Measurements from ENCODE around the gene TRIM33. TPM values are rescaled to one million over a fixed set of nuclear protein-coding genes. Genes with fewer than 3 reads are reported as not detected.
"Not testable (repeated sequence)": the region's sequence is repeated elsewhere in the genome, so short reads cannot be mapped to it uniquely, and the experiment has no call there.

Gene TRIM33
- total RNA-seq, 1 donor from 2014 or later: 39.0 TPM

DNA sequence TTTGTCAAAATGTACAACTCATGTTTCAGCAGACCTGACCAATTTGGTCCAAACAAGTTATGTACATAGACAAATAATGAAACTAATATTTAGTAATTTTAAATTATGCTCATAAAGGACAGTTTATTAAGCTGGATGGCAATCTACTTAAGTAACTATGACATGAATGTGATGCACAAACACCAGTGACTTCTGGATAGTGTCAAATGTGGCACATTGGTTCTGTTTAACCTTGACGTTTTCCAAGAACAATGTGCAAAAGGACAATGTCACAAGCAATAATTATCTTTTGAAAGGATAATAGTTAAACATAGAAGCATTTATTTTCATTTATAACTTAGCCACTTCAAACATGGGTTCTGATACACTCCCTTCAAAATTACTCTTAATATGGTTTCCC is 80.0 kb downstream of the TRIM33 start:
- intact Hi-C loops (cut with micrococcal nuclease): no loop called here

DNA sequence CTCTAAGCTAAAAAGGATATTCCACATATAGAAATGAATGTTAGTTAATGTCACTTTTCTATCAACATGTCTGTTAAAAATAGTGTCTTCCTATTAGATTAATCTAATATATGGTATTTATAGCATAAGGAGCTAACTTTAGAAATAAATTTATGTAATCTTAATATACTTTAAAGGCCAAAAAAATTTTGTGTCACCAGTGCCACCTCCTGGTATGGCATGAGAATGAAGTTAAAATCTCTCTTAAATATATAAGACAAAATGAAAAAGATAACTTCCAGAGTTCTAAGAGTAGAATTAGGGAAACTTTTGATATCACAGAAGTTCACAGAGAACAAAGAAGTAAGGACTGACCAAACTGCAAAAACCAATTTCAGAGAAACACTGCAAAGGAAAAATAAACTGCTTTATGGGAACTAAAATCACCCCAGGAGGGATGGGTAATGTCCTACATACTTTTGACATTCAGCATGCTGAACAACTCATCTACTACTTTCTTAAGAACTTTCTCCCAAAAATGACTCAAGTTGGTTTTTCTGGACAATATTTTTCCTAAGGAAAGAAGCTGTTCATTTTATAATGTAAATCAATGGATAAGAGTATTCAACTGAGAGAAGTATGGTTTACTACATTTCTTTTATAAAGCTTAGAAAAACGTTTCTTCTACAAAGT is 82.8 kb downstream of the TRIM33 start:
- intact Hi-C loops (cut with micrococcal nuclease): loop anchor here (1.0 kb wide), 1 partner anchor 82 kb away; no protein-coding TSS in a partner anchor

DNA sequence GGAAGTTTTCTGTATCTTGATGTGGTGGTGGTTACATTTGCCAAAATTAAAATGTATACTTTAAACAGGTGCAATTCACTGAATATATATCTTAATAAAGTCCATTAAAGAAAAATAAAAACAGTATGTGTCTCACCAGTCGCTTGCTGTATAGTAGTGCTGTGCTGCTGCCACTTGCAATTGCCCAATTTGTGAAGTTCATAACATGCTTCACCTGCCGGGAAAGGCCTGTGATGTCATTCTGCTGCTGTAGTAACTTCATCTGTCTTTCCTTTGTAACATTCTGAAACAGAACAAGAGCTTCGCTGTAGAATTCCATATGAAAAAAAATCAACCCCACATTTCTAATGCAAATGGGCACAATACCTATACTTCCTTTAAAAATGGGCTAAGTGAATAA is 83.4 kb downstream of the TRIM33 start:
- intact Hi-C loops (cut with micrococcal nuclease): loop anchor here (1.0 kb wide), 1 partner anchor 81 kb away; no protein-coding TSS in a partner anchor

DNA sequence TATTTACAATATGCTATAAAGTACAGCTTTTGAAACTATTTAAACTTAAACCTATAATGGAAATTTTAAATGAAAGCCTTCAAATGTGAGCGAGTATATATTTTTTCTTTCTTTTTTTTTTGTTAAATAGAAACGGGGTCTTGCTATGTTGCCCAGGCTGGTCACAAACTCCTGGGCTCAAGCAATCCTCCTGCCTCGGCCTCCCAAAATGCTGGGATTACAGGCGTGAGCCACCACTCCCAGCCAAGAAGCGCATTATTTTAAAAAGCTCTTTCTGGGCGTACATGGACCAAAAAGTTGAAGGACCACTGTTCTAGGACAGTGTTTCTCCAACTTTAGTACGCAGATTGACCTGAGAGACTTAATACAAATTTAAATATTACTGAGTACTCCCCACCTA is 87.5 kb downstream of the TRIM33 start:
- intact Hi-C loops (cut with micrococcal nuclease): no loop called here

DNA sequence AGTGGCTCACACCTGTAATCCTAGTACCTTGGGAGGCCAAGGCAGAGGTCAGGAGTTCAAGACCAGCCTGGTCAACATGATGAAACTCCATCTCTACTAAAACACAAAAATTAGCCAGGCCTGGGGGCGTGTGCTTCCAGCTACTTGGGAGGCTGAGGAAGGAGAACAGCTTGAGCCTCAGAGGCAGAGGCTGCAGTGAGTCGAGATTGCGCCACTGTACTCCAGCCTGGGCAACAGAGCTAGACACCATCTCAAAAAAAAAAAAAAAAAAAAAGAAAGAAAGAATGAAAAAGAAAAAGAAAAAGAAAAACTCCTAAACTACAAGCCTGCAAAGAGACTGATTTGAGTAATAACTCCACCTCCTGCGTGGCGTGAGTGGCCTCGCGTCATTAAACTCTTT is 92.1 kb downstream of the TRIM33 start:
- intact Hi-C loops (cut with micrococcal nuclease): not testable (repeated sequence)

DNA sequence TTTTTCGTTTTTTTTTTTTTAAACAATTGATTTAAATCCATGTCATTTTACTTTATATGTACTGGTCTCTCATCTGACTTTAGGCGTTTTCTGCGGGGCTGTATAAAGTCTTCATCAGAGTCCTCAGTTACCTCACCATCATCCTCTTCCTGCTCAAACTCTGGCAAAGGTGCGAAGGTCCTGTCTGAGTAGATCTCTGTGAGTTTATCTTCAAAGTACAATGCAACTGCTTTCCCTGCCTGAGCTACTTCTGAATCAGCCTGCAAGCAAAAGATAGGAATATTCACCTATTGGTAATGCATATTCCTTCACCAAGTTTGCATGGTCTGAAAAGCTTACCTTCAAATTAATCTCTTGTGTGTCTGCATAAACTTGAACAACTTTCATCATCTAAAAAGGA is 113.4 kb downstream of the TRIM33 start:
- intact Hi-C loops (cut with micrococcal nuclease): no loop called here

DNA sequence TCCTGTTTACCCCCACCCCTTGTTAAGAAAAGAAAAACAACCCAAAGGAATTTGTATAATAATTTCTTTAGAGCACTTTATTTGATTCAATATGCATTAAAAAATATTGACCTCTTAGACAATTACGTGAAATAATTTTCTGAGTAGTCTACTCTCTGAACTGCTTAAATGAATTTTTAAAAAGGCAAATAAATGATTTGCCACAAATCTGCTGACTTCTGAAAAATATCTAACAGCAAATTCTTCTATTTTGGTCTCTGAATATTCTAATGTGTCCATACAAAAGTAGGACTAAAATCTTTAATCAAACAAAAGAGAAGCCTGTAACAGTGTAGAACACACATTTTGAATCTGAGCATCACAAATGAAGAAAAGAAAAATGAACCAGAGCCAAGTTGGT is 115.1 kb downstream of the TRIM33 start:
- intact Hi-C loops (cut with micrococcal nuclease): no loop called here

DNA sequence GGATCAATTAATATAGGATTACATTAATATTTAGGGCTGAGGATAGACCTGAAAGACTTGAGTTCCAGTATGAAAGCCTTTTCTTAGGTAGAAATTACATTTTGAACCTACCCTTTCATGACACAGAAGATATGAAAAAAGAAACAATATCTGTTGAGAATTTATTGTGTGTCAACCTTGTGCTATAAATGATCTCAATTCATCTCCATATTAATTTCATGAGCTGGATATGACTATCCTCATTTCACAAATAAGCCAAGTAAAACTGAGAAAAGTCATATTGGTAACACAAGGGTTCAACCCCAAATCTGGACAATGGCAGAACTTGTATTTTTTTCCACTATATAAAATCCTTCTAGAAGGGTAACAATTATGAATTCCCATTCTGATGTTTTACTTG is 120.0 kb downstream of the TRIM33 start:
- intact Hi-C loops (cut with micrococcal nuclease): no loop called here

DNA sequence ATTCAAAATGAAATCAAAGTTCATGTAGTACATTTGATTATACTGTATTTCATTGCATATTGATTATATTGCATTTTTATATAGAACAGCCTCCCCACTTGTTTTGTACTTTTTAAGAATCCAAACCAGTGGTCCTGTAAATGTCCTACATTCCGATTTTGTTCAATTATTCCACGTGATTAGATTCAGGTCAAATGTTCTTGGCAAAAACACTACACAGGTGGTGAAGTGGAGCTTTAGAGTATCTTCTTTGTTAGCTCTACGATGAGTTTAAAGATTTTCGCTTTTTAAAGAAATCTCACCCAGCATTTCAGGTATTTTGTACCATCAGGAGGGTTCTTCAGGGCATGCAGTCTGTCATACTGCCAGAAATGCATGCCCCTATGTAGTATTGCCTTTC is 120.6 kb downstream of the TRIM33 start:
- intact Hi-C loops (cut with micrococcal nuclease): no loop called here

DNA sequence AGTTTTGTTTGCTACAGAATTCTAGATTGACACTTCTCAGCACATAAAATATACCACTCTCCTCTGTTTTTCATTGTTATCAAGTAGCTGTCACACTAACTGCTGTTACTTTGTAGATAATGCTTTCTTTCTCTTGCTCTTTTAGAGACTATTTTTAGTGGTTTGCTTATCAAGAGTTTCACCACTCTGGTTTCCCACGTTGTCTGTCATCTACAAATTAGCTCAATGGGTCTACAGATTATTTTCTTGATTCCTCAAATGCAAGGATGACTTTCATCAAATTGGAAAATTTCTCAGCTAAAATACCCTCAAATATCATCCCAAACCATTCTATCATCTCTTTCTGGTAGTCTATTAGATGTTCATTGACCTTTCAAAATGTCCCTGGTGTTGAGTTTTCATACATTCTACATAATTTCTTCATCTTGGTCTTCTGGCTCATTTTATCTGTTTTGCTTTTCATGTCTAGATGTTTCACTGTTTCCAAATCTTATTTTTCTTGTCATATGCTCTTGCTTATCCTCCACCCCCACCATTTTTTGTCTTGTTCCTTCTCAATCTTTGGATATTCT is 122.5 kb downstream of the TRIM33 start:
- intact Hi-C loops (cut with micrococcal nuclease): no loop called here

DNA sequence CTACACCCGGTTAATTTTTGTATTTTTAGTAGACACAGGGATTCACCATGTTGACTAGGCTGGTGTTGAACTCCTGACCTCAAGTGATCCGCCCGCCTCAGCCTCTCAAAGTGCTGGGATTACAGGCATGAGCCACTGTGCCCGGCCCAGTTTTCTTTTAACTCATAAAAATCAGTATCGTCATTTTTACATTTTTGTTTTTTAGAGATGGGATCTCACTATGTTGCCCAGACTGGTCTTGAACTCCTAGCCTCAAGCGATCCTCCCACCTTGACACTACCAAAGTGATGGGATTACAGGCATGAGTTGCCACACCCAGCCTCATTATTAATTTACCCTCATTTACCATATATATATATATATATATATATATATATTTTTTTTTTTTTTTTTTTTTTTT is 123.4 kb downstream of the TRIM33 start:
- intact Hi-C loops (cut with micrococcal nuclease): not testable (repeated sequence)

DNA sequence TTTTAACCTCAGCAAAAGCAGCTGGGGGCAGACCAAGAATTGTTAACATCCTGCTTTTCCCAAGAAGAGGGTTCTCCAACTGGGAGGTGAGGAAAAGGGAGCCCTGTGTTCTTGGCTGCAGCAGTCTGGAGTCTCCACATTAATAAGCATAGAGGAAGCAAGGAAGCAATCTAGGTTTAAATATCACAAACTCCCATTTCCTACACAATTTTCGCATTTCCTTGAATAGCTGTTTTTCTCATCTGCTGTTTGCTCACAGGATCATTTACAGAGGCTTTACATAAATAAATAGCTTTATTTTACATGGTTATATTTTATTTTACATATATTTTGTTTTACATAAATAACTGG is 124.0 kb downstream of the TRIM33 start:
- intact Hi-C loops (cut with micrococcal nuclease): no loop called here

DNA sequence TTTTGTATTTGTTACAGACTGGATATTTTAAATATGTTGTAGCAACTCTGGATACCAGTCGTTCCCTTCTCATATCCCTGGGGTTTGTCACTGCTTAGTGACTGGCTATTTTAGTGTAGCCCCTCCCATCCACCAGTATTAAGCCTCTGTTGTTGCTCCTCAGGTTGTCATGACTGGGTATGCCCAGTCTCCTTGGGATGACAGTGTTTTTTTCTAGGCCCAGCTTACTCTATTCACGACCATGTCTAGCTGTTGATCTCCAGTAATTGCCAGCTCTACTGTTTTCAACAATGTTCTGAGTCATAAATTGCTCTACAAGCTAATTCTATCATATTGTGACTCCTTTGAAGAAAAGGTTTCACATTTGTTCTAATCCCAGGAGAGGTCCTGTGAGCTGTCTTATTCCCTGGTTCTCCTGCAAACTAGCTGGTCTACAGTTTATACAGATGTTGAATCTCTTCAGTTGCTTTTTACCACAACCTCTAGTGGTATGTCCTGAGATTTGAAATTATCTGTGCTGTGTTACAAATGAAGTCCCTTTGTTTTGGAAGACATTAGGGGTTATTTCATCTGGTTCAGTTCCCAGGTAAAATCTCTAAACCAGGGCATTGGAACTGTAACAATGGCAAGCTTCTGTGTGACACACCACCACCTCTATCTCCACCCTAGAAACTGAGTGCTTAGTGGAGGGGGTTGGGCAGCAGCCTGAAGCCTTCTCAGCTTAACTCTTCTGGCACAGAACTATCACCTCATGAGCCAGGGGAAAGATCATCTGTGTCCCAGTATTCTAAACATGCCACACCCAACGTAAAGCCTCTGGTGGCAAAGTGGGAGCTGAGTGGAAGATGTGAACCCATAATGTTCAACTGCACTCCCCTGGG is 124.6 kb downstream of the TRIM33 start:
- intact Hi-C loops (cut with micrococcal nuclease): no loop called here

DNA sequence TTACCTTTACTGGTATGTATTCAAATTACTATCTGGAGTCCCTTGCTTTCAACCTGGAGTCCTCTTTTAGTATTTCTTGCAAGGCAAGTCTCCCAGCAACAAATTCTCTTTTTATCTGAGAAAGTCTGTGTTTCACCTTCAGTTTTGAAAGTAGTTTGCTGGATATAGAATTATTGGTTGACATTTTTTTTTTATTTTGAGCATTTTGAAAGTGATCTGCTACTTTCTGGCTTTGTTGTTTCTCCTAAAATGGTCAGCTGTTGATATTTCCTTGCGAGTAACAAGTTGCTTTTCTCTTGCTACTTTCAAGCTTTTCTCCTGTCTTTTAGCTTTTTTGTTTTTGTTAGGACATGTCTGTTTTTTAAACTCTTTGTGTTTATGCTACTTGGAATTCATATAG is 126.1 kb downstream of the TRIM33 start:
- intact Hi-C loops (cut with micrococcal nuclease): no loop called here

DNA sequence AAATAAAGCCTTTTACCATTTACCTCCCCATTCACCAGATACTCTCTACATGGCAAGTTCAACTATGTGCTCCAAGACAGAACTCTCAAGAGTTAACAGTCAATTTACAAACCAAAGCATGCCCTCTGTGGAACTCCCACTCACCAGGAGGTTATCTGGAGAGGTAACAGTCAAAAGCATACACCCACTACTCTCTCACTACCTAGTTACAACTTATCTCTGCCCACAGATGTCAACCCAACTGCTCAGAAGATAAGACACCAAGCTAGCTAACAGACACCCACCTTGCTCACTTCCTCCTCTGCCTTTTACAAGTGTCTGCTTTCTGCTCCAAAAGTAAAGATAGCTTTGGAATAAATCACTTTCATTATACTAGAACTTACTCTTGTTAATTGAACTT is 131.0 kb downstream of the TRIM33 start:
- intact Hi-C loops (cut with micrococcal nuclease): no loop called here

DNA sequence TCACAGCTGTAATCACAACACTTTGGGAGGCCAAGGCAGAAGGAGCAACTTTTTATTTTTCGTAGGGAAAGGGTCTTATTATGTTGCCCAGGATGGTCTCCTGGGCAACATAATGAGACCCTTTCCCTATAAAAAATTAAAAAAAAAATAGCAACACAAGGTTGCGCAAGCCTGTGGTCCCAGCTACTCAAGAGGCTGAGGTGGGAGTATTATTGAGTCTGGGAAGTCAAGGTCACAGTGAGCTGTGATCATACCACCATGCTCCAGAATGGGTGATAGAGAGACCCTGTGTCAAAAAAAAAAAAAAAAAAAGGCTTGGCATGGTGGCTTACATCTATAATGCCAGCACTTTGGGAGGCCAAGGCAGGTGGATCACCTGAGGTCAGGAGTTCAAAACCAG is 131.6 kb downstream of the TRIM33 start:
- intact Hi-C loops (cut with micrococcal nuclease): no loop called here

DNA sequence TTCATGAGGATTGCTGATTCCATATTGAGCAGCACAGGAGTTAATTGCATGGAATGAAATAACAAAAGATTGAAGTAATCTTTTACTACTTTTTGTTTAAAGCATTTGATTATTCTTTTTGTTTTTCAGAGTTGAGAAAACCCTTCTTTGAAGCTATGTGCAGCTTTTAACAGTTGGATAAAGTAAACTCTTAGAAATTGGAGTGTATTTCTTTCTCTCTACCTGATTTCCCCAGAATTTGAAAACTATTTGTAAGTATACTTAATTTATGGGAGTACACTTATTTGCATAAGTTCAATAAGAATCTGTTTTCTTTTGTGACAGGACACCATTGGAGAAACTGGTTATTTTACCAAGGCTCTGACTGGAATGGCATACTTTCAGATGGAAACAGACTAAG is 133.6 kb downstream of the TRIM33 start:
- intact Hi-C loops (cut with micrococcal nuclease): no loop called here

DNA sequence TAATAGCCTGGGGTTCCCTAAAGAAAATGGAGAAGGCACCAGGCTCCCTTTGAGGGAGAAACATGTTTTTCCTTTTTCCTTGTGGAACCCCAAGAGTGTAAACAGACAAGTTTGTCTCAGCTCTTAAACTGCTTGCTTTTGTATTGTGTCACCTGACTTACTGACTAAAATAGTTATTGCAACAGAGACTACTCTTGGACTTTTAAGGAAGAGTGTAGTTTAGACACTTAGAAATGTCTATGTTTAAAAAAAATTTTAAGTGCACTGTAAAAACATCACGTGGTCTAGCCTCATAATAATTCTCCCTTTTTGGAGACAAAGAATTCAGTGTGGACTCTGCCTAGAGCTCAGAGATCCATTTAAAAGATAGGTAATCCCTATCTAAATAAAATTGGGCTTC is 141.1 kb downstream of the TRIM33 start:
- intact Hi-C loops (cut with micrococcal nuclease): no loop called here

DNA sequence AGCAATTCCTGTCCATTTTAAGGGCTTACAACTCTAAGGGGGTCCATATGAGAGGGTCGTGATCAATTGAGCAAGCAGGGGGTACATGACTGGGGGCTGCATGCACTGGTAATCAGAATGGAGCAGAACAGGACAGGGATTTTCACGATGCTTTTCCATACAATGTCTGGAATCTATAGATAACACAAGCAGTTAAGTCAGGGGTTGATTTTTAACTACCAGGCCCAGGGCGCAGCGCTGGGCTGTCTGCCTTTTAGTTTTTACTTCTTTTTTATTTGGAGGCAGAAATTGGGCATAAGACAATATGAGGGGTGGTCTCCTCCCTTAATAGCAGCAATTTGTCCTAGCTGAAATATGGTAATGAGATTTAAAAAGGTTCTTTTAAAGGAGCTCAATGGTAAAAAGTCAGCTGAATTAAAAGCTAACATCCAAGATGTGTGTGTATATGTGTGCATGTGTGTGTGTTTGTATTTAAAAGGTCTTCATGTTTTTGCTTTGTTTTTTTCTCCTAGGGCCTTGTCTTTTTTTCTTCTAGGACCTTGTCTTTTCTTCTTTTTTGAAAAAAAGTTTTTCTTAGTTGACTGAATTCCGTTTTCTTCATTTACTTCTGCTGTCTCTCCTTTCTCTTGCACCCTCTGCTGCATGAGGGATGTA is 141.6 kb downstream of the TRIM33 start:
- intact Hi-C loops (cut with micrococcal nuclease): not testable (repeated sequence)

DNA sequence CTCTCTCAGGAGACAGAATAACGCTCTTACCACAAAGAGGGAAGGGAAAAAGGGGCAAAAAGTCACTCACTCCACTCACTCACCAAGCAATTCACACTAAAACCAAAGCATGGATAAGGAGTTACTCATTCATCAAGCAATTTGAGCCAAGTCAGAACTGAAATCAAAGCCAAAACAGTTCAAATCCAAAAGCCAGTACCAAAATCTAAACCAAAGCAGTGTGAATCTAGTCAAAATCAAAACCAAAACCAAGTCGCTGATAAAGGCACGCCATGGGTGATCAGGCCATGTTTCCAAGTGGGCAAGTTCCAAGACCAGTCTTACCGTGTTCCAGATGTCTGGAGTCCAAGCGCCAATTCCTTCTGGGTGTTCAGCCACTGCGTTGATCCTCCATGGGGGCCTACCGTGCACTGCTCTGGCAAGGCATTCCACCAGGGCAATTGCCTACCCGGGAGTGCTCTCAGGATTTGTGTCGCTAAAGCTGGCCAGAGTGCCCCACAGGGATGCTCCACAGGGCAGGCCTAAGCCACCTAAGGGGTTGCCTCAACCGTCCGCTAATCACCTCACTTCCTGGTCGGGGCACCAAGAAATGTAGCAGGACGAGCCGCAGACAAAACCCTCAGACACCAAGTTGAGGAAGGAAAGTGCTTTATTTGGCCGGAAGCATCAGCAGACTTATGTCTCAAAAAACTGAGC is 142.3 kb downstream of the TRIM33 start:
- intact Hi-C loops (cut with micrococcal nuclease): no loop called here

DNA sequence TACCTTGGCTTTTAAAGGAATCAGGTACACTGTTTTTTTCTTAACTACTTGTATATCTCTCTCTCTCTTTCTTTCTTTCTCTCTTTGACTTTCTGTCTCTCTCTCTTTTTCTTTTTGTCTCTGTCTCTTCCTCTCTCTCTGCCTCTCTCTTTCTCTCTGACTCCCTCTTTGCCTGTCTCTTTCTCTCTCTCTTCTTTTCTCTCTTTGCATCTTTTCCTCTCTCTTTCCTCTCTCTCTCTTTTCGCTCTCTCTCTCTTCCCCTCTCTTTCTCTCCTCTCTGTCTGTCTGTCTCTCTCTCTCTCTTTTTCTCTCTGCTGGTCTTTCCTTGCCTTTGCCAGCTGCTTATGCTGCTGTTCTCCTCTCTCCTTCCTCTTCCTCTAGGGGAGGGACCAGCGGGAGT is 143.2 kb downstream of the TRIM33 start:
- intact Hi-C loops (cut with micrococcal nuclease): no loop called here
